ENCODE data around the gene CIRBP. TPM values are rescaled to one million over a fixed set of nuclear protein-coding genes. Genes with fewer than 3 reads are reported as not detected.

The CIRBP gene
- total RNA-seq, 1 donor from 2014 or later: 352 TPM

- ATAC-seq (peak; percentile 83 to 92), DNase-seq (peak; percentile 97)
- peaks cover 82% of the 10 kb centered on the region for H3K4me1 ChIP-seq
- H3K9me3 ChIP-seq: no peaks in the 10 kb centered on the region
- H3K27me3 ChIP-seq (ENCODE audit: low read depth): no peaks in the 10 kb centered on the region
- H3K4me3 ChIP-seq: peak overlapping the region; percentile 76
- no peak for TF ChIP-seq CTCF (IDR thresholded peaks at IDR 0.05)
- intact Hi-C loops (cut with DNase I): no loop called here
- peaks cover 23% of the 10 kb centered on the region for H3K36me3 ChIP-seq
- peak overlapping the region; percentile 98 for H3K27ac ChIP-seq
Measured at GRCh38 chr19:1260749-1261537, 8.2 kb upstream of the CIRBP start.

GRCh38 chr19:1261538-1261797 is 7.7 kb upstream of the CIRBP start:
- peak overlapping the region; percentile 76 for H3K4me3 ChIP-seq
- DNase-seq (peak; percentile 61), ATAC-seq (no peak)
- H3K36me3 ChIP-seq: peaks cover 17% of the 10 kb centered on the region
- H3K27me3 ChIP-seq (ENCODE audit: low read depth): no peaks in the 10 kb centered on the region
- no peaks in the 10 kb centered on the region for H3K9me3 ChIP-seq
- peaks cover 82% of the 10 kb centered on the region for H3K4me1 ChIP-seq
- no peak for TF ChIP-seq CTCF (IDR thresholded peaks at IDR 0.05)
- intact Hi-C loops (cut with DNase I): no loop called here
- peak overlapping the region; percentile 98 for H3K27ac ChIP-seq

- peak; percentile 91 for DNase-seq
- H3K4me3 ChIP-seq: peak overlapping the region; percentile 76
Measured at GRCh38 chr19:1261798-1262622, 7.1 kb upstream of the CIRBP start.

GRCh38 chr19:1262623-1263123 is 6.5 kb upstream of the CIRBP start:
- intact Hi-C loops (cut with DNase I): no loop called here
- Histone ChIP-seq H3K4me3 (peak overlapping the region; percentile 76), H3K27ac (peak overlapping the region; percentile 98), H3K9me3 (no peaks in the 10 kb centered on the region), H3K36me3 (peaks cover 7% of the 10 kb centered on the region), H3K4me1 (peaks cover 81% of the 10 kb centered on the region), H3K27me3 (ENCODE audit: low read depth) (no peaks in the 10 kb centered on the region)
- no peak for DNase-seq
- no peak for ATAC-seq
- no peak for TF ChIP-seq CTCF (IDR thresholded peaks at IDR 0.05)

More at GRCh38 chr19:1261798-1262622, 7.1 kb upstream of the CIRBP start:
- intact Hi-C loops (cut with DNase I): no loop called here
- ATAC-seq: peak; percentile 54
- peak overlapping the region; percentile 98 for H3K27ac ChIP-seq
- no peaks in the 10 kb centered on the region for H3K27me3 ChIP-seq (ENCODE audit: low read depth)
- peaks cover 81% of the 10 kb centered on the region for H3K4me1 ChIP-seq
- peaks cover 12% of the 10 kb centered on the region for H3K36me3 ChIP-seq
- H3K9me3 ChIP-seq: no peaks in the 10 kb centered on the region
- no peak for TF ChIP-seq CTCF (IDR thresholded peaks at IDR 0.05)

GRCh38 chr19:1263188-1263587 is 5.9 kb upstream of the CIRBP start:
- Histone ChIP-seq H3K4me3 (no peak overlapping the region), H3K36me3 (peaks cover 2% of the 10 kb centered on the region), H3K4me1 (peaks cover 81% of the 10 kb centered on the region), H3K27me3 (ENCODE audit: low read depth) (no peaks in the 10 kb centered on the region), H3K9me3 (no peaks in the 10 kb centered on the region), H3K27ac (peak overlapping the region; percentile 98)
- ATAC-seq: no peak
- intact Hi-C loops (cut with DNase I): no loop called here
- no peak for TF ChIP-seq CTCF (IDR thresholded peaks at IDR 0.05)
- DNase-seq: no peak

Data from lower lobe of right lung (tissue), 2 donors.